K562 (cell line): ENCODE results near the gene DACT3. TPM values are rescaled to one million over a fixed set of nuclear protein-coding genes. Genes with fewer than 3 reads are reported as not detected.

ENCODE experiments used
- CEBPG ChIP-seq, 3 experiments: fragments of 200-800 bp in 1 of 3; sonication (Bioruptor generic) in 1 of 3; sonication (generic) in 1 of 3; formaldehyde crosslinking in 1 of 3; IDR thresholded peaks in 2 of 3; conservative IDR thresholded peaks in 1 of 3; 2 replicates each; pipeline versions ENCODE4 v1.6.1 to v1.8.0; 2016 to 2022; ENCODE audit warnings: missing compliant biosample characterization in 2 of 3, missing genetic modification characterization in 2 of 3, mild to moderate bottlenecking in 1 of 3, missing genetic modification reagents in 1 of 3
- FOXK1 ChIP-seq: sonication (generic); formaldehyde crosslinking; IDR thresholded peaks from 2 replicates; pipeline ENCODE4 v1.8.0; 2022; ENCODE audit warnings: missing genetic modification reagents, mild to moderate bottlenecking, borderline replicate concordance
- RCOR1 ChIP-seq, 2 experiments: IDR thresholded peaks; 2 replicates each; pipeline ENCODE4 v1.6.1; 2012; ENCODE audit warnings: low read depth in 2 of 2, low read length in 2 of 2, borderline replicate concordance in 1 of 2, improper control_type of control experiment in 1 of 2
- SMAD4 ChIP-seq: fragments of 250-450 bp; sonication (Bioruptor Pico); conservative IDR thresholded peaks from 2 replicates; pipeline ENCODE4 v1.8.0; 2021; ENCODE audit warnings: inconsistent platforms, mild to moderate bottlenecking, moderate library complexity
- TBP ChIP-seq: optimal IDR thresholded peaks from 2 replicates; pipeline ENCODE3; 2011; ENCODE audit warnings: low read depth, low read length, improper control_type of control experiment
- ZFPM2 ChIP-seq: fragments of 250-450 bp; sonication (Bioruptor Pico); IDR thresholded peaks from 2 replicates; pipeline ENCODE4 v1.5.1; 2022; ENCODE audit warnings: mild to moderate bottlenecking
- polyA plus RNA-seq, 8 experiments: library from polyadenylated mRNA; depleted of rRNA in 4 of 8; stranded (reverse) in 5 of 8; unstranded in 3 of 8; fragments of >200 nt; fragmentation: Nextera tagmentation in 2 of 8; fragmentation: Illumina TruSeq in 1 of 8; extraction: Ambion mirVana in 2 of 8; extraction: Trizol in 1 of 8; gene quantifications; 2 replicates each; pipeline versions ENCODE4 v1.2.1 to v1.2.3, GENCODE V29; 2011 to 2014; ENCODE audit warnings: inconsistent platforms in 1 of 8, missing spikeins in 1 of 8
- total RNA-seq, 7 experiments: library from RNA; depleted of rRNA in 6 of 7; stranded (reverse); fragments of >200 nt in 6 of 7; fragmentation: Illumina TruSeq in 2 of 7; extraction: Trizol in 2 of 7; gene quantifications; 2 replicates each; pipeline versions ENCODE4 v1.2.1 to v1.2.3, GENCODE V29; 2011 to 2021; ENCODE audit warnings: low replicate concordance in 1 of 7
- TF ChIP-seq, protein P1 (sequence below), 2 experiments: fragments of 450-650 bp in 1 of 2; IDR thresholded peaks; 2 replicates each; pipeline ENCODE4 v1.6.1; 2011 to 2017; ENCODE audit warnings: low read depth in 2 of 2, antibody characterized with exemption in 1 of 2, borderline replicate concordance in 1 of 2, low read length in 1 of 2, mild to moderate bottlenecking in 1 of 2, mixed read lengths in 1 of 2; ENCODE audit not compliant: control insufficient read depth in 1 of 2

Gene DACT3
- total and polyA plus RNA-seq, 9 of the 15 experiments (the other 6 are each of a cell fraction or from before 2014, with no cell fraction given): 0.67 to 6.5 (median 3.5) TPM

DNA sequence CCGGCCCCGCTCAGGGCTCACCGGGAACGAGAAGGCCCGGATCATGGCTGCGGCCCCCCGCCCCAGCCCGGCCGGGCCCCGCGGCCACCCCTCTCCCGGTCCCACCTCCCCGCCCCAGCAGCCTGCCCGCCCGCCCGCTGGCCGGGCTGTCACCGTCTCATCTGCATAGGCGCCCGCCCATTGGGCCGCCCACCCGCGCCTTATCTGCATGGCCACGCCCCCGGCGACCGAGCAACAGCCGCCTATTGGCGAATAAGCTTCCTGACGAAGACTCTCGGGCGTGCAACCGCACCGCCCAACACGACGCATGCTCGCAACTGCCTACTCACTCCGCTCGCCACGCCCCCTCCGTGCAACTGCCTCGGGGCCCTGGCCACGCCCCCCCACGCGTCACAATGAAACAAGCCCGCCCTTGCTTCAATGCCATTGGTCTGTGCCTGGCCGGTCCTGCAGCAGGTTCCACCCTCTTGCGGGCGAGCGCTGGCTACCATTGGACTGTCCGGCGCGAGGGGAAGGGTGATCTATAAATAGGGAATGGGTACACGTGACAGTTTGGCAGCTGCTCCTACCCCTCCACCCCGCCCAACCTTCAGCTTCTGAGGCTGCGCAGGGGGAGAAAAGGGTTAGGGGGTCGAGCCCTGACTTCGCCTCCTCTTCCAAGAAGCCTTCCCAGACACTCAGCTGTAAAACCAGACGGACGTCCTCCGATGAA lies at the start of gene DACT3 (continued):
- TF ChIP-seq CEBPG (CRISPR knock-in tag; IDR thresholded peaks at IDR 0.05) (peak; percentile 31; the same call in 1 of the 2 replicates), CEBPG (tag; conservative IDR thresholded peaks at IDR 0.05 in 1 of 2, IDR thresholded peaks at IDR 0.05 in 1 of 2) (no peak), RCOR1 (IDR thresholded peaks at IDR 0.05; ENCODE audit: borderline replicate concordance in 1 of 2, low read depth in 2 of 2, low read length in 2 of 2) (0 out of 4 replicates have a peak, but pooled peaks of 1 of the 2 experiments have one; percentile 2), FOXK1 (CRISPR knock-in tag) (no peak), TBP (peak; percentile 30), ZFPM2 (CRISPR knock-in tag) (no peak), SMAD4 (CRISPR knock-in tag) (0 out of 2 replicates have a peak, but pooled peaks have one; percentile 10)
- TF ChIP-seq, protein P1, sequence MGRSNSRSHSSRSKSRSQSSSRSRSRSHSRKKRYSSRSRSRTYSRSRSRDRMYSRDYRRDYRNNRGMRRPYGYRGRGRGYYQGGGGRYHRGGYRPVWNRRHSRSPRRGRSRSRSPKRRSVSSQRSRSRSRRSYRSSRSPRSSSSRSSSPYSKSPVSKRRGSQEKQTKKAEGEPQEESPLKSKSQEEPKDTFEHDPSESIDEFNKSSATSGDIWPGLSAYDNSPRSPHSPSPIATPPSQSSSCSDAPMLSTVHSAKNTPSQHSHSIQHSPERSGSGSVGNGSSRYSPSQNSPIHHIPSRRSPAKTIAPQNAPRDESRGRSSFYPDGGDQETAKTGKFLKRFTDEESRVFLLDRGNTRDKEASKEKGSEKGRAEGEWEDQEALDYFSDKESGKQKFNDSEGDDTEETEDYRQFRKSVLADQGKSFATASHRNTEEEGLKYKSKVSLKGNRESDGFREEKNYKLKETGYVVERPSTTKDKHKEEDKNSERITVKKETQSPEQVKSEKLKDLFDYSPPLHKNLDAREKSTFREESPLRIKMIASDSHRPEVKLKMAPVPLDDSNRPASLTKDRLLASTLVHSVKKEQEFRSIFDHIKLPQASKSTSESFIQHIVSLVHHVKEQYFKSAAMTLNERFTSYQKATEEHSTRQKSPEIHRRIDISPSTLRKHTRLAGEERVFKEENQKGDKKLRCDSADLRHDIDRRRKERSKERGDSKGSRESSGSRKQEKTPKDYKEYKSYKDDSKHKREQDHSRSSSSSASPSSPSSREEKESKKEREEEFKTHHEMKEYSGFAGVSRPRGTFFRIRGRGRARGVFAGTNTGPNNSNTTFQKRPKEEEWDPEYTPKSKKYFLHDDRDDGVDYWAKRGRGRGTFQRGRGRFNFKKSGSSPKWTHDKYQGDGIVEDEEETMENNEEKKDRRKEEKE (IDR thresholded peaks at IDR 0.05; ENCODE audit: borderline replicate concordance in 1 of 2, control insufficient read depth in 1 of 2, low read depth in 2 of 2, low read length in 1 of 2): no peak
